Smooth muscle cell of bladder (primary cell): ENCODE results near the gene COX14. TPM values are rescaled to one million over a fixed set of nuclear protein-coding genes. Genes with fewer than 3 reads are reported as not detected.

Experiments
- total RNA-seq: library from RNA; depleted of rRNA; stranded (reverse); fragments of >200 nt; gene quantifications from 2 replicates; pipeline ENCODE4 v1.2.3, GENCODE V29; 2014

Gene COX14
- 43.2 and 62.7 TPM in 2 replicates for total RNA-seq

GRCh38 chr12:50111693-50112455 is at the start of gene COX14:
Gene COX14 (plus strand): TSS chr12:50112236. CDS start chr12:50120044, 7,808 bp downstream.

GRCh38 chr12:50084775-50085614 is 27.0 kb upstream of the COX14 start, which contains the start of gene SMARCD1:
Gene SMARCD1 (plus strand): TSS chr12:50085342. CDS start chr12:50085370, 28 bp downstream.

GRCh38 chr12:50103767-50104321 is 8.2 kb upstream of the COX14 start, which contains the start of gene GPD1:
Gene GPD1 (plus strand): TSS chr12:50104008. CDS start chr12:50104051, 43 bp downstream.

GRCh38 chr12:50167049-50167828 is 55.2 kb downstream of the COX14 start, which contains the start of gene CERS5:
Gene CERS5 (minus strand): TSS chr12:50167369. CDS start chr12:50167297, 72 bp downstream.

Other genes starting within 250 kb of the COX14 start
- 5.4 and 5.5 TPM in 2 replicates for gene FAIM2, start 208.3 kb upstream of the COX14 start, total RNA-seq
- not detected in 2 replicates for gene AQP2, start 161.5 kb upstream of the COX14 start, total RNA-seq
- gene AQP5, start 150.4 kb upstream of the COX14 start, total RNA-seq: 0.09 TPM in 1 of 2 replicates, not detected in the other
- gene AQP6, start 139.3 kb upstream of the COX14 start, total RNA-seq: under 0.01 TPM in 1 of 2 replicates, not detected in the other
- 15.2 and 17.2 TPM in 2 replicates for gene RACGAP1, start 86.7 kb upstream of the COX14 start, total RNA-seq
- 2.1 and 4.6 TPM in 2 replicates for gene ASIC1, start 54.6 kb upstream of the COX14 start, total RNA-seq
- 15.7 and 16.8 TPM in 2 replicates for gene SMARCD1, start 26.9 kb upstream of the COX14 start, total RNA-seq
- not detected in 2 replicates for gene GPD1, start 8.2 kb upstream of the COX14 start, total RNA-seq
- gene CERS5, start 55.1 kb downstream of the COX14 start, total RNA-seq: 30.6 and 40.0 TPM in 2 replicates
- 100 and 107 TPM in 2 replicates for gene LIMA1, start 171.3 kb downstream of the COX14 start, total RNA-seq